GM18520 (cell line): ENCODE data around the gene RAB9A.
A peak's percentile ranks its signal among the peaks of the same experiment; 100 is the strongest.
"Not testable (repeated sequence)": the region's sequence is repeated elsewhere in the genome, so short reads cannot be mapped to it uniquely, and the experiment has no call there.

Experiments
- ATAC-seq: cut with Tn5 transposase; IDR thresholded peaks from one replicate; pipeline ENCODE4 v1.9.1; 2021; ENCODE audit not compliant: unreplicated experiment

The RAB9A gene, protein sequence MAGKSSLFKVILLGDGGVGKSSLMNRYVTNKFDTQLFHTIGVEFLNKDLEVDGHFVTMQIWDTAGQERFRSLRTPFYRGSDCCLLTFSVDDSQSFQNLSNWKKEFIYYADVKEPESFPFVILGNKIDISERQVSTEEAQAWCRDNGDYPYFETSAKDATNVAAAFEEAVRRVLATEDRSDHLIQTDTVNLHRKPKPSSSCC

DNA sequence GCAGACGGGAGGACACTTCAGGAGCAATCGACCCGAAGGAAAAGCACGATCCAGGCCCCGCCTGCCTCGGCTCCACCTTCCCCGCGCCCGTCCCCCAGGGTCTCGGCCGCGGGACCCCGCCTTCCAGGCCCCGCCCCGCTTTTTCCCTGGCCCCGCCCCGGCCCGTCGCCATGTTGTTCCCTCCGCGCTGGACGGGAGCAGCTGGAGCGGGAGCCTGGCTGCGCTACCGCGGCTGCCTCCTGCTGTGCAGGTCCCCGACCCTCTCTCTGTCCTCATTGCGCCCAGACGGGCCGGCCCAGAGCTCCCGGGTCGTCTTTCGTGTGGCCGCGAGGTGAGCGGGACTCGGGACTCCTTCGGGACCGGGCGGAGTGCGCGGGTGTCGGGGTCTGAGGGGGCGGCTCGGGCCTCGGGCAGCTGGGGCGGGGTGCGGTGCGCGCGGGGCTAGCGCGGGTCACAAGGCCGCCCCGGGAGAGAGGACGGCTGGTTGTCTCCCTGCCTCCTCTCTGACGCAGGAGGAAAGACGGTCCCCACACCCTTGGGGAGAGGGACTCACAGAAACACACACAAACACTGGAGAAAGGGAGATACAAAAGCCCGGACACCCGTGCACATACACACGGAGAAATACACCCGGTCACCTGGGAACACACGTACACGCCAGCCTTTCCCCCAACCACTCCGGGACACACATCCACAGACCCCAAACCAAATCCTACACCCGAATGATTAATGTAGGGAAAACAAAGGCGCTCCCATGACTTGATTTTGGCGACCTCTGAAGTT, at the start of gene RAB9A:
TSS of gene RAB9A (plus strand) at position 171 of the 783 bp plus-strand sequence. CDS start 19,619 bp downstream, outside the sequence.
- ATAC-seq = peak; percentile 57

DNA sequence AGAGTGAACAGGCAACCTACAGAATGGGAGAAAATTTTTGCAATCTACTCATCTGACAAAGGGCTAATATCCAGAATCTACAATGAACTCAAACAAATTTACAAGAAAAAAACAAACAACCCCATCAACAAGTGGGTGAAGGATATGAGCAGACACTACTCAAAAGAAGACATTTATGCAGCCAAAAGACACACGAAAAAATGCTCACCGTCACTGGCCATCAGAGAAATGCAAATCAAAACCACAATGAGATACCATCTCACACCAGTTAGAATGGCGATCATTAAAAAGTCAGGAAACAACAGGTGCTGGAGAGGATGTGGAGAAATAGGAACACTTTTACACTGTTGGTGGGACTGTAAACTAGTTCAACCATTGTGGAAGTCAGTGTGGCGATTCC, 47.2 kb upstream of the RAB9A start:
- not testable (repeated sequence) for ATAC-seq

DNA sequence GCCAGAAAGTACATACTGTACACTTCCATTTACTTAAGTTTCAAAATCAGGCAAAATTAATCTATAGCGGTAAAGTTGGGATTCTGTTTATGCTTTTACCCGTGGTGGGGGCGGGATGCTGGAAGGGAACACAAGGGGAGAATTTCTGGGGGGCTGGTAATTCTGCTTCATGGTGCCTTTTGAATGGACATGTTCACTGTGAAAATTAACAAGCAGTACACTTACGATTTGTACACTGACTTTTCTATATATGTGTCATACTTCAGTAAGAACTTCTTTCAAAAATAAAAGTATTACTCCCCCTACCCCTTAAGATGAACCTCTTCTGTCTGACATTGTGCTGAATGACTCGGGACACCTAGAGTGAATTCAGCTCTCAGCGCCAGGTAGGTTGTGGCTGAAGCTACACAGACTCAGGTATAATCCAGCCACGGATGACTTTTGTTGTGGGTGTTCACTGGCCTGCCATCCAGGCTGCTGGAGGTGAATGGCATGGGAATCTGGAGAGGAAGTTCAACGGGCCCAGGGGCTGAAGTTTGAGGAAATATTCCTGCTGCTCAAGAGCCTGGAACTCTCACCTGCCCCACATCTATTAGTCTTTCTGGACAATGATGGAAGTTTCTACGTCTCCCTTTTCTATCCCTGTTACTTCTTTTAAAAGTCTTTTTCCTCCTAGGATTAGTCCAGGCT, 43.3 kb upstream of the RAB9A start:
- ATAC-seq = no peak

DNA sequence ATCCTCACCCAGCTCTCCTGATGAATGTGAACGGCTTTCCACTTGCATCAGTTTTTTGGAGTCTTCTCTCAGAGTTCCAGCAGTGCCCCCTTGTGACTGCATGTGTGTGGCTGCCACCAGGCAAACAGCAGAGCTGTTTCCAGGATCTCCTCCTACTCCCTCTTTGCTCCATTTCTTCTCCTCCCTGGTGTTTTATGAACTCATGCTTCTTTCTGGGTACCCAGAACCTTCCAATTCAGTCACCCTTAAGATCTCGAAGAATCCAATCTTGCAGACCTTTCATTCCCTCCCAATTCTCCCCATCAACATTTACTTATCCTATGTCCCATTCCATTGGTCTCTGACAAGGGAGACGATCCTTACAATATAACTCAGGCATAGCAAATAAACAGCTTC, 42.8 kb upstream of the RAB9A start:
- no peak for ATAC-seq

DNA sequence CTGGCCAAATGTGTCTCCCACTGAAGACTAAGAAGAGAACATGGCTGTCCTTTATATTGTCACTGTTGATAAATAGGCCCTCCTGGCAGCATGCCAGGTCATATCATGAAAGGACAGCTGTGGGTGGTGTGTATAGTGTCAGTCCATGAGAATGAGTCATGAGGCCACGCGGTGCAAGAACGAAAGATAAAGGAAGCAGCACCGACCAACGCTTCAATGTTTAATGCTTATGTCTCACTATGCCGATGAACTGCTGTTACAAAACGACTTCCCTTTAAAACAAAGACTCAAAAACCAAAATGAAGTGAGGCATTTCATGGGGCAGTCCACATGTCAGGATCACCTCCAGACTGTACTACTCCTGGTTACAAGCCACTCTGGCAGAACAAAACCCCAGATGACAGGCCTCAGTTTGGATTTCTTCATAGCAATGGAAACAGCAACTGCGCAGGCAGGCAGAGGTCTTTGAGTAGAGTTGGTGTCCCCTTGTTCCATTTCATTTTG, 41.2 kb upstream of the RAB9A start:
- ATAC-seq = no peak

DNA sequence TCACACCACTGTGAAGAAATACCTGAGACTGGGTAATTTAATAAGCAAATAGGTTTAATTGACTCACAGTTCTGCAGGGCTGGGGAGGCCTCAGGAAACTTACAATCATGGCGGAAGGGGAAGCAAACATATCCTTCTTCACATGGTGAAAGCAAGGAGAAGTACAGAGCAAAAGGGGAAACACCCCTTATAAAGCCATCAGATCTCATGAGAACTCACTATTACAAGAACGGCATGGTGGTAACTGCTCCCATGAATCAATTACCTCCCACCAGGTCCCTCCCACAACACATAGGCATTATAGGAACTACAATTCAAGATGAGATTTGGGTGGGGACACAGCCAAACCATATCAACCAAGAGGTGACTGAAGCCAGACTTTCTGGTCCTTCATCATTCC, 40.6 kb upstream of the RAB9A start:
- ATAC-seq = not testable (repeated sequence)

DNA sequence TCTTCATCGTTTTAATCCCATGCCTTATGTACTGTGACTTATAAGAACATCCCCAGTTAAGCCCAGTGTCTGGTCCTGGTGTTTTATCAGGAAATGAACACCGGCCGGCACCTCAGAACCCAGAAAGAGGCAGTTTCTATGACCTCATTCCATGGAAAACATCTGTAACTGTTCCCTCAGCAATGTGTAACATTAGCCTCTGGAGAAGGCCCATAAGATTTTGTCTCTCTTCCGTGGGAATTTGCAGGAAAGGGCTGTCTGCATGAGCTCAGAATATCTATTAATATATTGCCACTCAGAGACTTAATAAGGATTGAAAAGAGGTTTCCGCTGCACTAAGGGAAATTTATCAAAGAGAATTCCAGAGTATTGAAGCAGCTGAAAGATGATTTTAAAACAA, 39.1 kb upstream of the RAB9A start:
- no peak for ATAC-seq

DNA sequence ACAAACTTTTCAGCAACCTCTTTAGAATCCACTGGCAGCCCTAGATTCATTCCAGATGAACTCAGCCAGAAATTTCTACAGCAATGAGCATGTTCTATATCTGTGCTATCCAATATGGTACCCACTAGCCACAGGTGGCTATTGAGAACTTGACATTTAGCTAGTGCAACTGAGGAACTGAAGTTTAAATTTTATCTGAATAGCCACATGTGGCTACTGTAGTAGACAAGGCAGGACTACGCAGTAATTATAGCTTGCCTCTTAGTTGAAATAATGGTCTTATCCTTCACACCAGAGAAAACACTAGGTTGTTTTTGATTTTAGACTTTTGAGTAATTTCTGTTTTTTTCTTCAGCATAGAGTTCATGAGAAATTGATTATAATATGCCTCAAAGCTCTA, 38.6 kb upstream of the RAB9A start:
- ATAC-seq = no peak

DNA sequence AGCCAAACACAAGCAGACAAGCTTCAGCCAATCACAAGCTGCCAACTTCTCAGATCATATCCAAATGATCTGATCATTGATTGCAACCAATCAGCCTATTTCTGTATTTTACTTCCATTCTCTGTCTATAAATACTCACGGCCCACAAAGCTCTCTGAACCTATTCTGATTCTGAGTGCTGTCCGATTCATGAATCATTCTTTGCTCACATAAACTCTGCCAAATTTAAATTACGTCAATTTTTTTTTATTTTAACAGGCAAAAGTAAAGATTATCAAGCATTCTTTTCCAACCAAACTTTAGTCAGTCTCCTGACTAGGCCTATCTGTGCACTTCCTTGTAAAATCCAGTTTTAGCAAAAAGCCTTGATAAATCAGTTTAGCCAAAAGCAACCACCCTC, 37.8 kb upstream of the RAB9A start:
- ATAC-seq = no peak

DNA sequence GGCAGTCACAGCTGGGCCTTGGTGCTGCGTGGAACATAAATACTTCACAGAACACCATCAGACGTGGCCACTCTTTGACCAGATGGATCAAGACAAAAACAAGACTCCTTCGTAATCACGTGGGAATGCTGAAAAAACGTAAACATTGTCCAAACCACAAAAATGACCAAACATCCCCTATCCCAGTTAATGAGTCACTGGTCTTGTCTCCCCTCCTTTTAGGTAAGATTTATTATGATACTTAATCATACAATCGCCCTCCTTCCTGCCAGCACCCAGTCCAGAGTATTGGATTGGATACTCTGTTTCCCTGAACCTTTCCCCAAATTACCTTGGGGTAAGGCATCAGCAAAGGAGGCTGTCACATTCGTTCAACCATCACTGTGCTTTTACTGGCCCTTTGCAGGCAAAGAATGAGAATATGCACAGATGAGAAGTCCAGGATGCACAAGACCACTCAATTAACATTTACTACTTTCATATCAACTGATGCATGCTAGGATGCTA, 36.6 kb upstream of the RAB9A start:
- ATAC-seq = no peak

DNA sequence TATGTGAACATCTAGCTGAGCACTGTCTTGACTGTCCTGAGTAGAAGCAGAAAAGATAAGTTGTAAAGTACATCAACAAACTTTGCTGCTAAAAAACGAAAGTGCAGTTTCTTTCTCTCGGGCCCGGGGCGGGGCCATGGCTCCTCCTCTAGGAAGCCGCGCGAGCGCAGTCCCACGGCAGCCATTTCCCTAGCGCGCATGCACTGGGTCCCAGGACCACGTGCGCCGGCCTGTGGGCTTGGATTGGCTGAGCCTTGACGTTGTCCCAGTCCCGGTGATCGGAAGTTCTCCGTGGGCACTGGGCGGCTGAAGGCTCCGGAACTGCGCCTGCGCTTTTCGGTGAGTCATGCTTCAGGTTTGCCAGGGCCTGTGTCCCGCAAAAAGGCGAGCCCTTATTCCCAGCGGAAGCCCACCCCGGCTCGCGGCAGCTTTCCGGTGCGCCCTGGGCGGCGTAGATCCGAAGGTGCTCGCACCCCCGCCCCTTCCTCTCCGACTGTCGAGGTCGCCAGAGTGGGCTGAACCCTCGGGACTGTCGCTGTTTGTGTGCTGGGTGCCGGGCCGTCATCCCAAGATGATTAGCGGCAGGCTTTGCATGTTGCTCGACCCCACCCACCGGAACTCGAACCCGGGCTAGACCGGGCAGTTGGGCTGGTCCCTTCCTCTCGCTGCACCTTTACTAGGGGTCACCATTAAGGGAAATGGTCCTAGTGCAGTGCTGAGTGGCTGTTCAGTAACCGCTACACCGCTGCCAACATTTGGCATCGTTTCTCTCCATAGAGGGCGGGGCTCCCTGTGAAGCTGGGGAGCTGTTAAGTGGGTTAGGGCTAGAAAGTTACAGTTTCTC, 35.9 kb upstream of the RAB9A start, which contains the start of gene TCEANC:
TSS of gene TCEANC (plus strand) at position 292 of the 844 bp plus-strand sequence. CDS start 9,368 bp downstream, outside the sequence.
- peak; percentile 91 for ATAC-seq

DNA sequence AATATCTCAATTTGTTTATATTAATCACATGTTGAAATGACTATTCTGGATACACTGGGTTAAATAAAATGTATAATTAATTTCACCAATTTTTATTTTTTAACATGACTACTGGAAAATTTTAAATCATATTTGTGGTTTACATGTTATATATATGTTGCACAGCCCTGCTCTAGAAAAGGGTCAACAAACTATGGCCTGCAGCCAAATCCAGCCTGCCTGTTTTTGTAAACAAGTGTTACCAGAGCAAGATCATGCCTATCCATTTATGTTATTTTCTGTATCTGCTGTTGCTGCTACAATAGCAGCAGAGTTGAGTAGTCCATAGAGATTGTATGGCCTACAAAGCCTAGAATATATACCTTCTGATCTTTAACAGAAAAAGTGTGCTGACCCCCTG, 34.8 kb upstream of the RAB9A start:
- ATAC-seq = no peak

DNA sequence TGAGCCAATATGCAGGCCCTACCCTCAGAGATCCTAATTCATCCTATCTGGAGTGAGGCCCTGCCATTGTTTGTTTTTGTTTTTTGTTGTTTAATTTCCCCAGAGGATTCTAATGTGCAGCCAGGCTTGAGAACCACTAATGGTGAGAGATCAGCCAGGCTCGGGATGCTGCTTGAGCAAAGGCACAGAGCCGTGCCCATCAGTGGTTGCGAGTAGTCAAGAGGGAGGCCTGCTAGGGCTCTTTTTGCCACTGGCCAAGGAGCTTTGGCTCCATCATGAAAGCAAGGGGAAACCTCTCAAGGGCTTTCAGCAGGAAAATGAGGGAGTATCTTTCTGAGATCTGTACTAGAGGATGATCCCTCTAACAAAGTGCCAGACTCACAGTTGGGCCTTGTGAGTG, 33.3 kb upstream of the RAB9A start:
- ATAC-seq = no peak

DNA sequence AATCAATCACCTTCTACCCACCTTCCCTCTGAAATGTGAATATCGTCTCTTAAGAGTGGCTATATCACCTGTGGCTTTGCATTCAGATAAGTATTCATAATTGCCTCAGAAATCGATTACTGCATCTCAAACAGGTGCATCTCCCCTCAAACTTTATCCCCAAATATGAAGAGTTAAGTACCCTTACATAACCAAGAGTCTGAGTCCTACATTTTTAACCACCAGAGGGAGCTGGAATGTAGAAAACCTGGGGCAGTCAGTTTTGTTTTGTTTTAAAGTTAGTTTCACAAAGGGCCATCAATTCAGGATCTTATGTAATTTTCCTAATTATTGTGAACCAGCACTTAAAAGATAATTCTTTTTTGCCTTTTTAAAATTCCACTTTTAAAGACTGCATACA, 30.3 kb upstream of the RAB9A start:
- ATAC-seq = no peak

DNA sequence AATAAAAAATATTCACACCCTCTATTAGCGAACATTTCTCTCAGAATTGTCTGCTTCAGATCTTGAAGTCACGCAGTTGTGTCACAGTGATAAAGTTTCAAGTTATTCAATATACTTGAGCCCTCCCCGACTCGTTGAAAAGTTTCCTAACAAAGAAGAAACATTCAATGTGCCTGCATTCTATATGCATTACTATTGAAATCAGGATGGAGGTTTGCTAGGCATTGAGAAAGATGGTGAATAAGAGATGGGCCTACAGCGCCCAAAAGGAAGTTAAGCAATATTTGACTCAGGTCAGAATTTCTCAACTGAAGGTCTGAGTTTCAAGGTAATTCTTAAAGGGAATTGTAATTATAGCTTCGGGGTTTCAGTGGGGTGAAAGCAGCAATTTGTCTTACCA, 29.9 kb upstream of the RAB9A start:
- no peak for ATAC-seq

DNA sequence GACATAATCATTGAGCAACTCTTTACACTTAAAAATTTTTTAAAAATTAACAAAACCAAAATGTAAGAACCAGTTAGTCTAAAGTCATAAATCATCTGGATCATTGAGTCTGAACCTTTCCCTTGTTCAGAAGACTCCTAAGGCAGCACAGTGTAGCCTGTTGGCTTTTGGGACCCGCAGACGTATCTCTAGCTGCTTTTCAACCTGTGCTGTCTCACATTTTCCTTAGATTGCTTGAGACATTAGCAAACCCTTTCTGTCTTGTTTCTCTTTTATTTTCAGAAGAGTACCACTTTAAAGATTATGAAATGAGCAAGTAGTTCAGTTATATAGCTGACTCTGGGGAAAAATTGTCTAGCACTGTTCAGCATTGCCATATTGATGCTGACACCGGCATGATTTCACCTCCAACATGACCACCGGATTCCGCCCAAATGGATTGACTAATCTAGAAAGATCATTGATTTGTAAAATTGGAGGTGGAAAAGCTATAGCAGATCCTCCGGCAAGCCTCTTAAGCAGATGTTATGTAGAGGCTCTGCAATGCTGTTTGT, 27.1 kb upstream of the RAB9A start:
- ATAC-seq = no peak

DNA sequence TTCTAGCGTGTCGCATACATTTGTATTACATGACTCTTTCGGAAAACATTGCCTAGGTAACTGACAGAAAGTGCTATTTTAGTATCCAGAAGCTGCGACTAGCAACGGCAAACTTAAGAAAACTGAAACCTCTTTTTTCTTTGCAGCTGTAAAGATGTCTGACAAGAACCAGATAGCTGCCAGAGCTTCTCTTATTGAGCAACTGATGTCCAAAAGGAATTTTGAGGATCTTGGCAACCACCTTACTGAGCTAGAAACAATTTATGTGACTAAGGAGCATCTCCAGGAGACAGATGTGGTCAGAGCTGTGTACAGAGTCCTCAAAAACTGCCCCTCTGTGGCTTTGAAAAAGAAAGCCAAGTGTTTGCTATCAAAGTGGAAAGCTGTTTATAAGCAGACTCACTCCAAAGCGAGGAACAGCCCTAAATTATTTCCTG, 26.6 kb upstream of the RAB9A start:
- no peak for ATAC-seq

DNA sequence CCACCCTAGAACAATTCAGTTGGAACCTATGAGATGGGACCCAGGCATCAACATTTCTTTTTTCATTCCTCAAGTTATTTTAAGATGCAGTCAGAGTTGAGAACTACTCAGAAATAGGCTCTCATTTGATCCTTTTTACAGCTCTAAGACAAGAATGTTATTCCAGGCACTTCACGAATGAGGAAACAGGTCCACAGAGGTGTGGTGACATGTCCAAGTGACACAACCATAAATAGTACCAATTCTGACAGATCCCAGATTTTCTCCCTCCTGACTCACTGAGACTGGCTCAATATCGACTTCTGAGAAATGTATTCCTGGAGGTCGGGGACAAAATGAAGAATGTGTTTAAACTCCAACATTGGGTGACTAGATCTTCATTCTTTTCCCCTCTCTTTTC, 24.9 kb upstream of the RAB9A start:
- no peak for ATAC-seq

DNA sequence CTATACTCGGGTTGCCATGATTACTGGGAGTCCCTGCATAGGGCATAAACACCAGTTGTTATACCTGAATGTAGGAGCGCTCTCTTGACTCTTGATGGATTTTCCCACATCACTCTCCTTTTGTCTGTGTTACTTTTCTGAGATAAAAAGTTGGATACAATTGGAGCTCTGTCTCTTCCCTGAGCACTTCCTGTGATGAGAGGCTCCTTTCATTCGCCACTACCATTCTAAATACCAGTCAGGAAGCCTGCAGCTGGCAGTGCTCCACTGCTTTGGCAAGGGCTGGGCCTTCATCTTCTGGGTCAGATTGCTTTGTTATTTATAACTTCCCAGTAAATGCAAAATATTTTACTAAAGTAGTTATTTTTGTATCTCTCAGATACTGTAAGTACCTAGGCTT, 22.1 kb upstream of the RAB9A start:
- no peak for ATAC-seq

DNA sequence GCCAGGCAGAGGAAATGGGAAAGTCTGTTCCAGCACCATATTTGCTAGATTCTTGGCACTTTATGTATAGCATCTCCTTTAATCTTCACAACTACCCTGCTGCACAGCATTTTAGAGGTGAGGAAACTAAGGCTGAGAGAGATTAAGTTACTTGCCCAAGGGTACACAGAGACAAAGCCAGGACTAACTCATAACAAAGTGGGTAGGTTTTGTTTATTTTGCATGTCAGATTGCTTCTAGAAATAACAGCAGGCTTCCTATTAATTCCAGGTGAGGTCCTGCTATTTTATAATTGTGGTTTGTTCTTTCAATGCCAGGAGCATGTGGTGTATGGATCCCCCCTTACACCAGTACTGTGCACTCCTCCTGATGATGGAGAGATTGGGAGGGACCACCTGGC, 21.0 kb upstream of the RAB9A start:
- ATAC-seq = no peak
